ENCODE measurements around the gene RNU6-1. TPM values are rescaled to one million over a fixed set of nuclear protein-coding genes. Genes with fewer than 3 reads are reported as not detected.

Gene RNU6-1
- total RNA-seq, 1 experiment from 2014 or later: not detected

- H3K27me3 Mint-ChIP-seq (ENCODE audit: insufficient read depth, unreplicated experiment): no peaks in the 10 kb centered on the region
- no peak for TF ChIP-seq CTCF (IDR thresholded peaks at IDR 0.05; ENCODE audit: unreplicated experiment)
- ChIA-PET CTCF (no interaction called here), POLR2A (no interaction called here)
- no peak for DNase-seq (ENCODE audit: unreplicated experiment)
- BruUV-seq (replicated peaks): no TSS peak
- no peak overlapping the region for H3K4me3 Mint-ChIP-seq (ENCODE audit: unreplicated experiment)
- peaks cover 8% of the 10 kb centered on the region for H3K36me3 Mint-ChIP-seq (ENCODE audit: insufficient read depth, unreplicated experiment)
- H3K27ac Mint-ChIP-seq (ENCODE audit: low read depth, unreplicated experiment): no peak overlapping the region
- no peaks in the 10 kb centered on the region for H3K4me1 Mint-ChIP-seq (ENCODE audit: insufficient read depth, unreplicated experiment)
- H3K9me3 Mint-ChIP-seq (ENCODE audit: unreplicated experiment): no peaks in the 10 kb centered on the region
- intact Hi-C loops (cut with micrococcal nuclease): no loop called here
These were observed 35.6 kb downstream of the RNU6-1 start for GRCh38 chr15:67803996-67804843.

GRCh38 chr15:67803299-67803698 is 36.5 kb downstream of the RNU6-1 start:
- ChIA-PET POLR2A (no interaction called here), CTCF (no interaction called here)
- Mint-ChIP-seq H3K4me1 (ENCODE audit: insufficient read depth, unreplicated experiment) (no peaks in the 10 kb centered on the region), H3K36me3 (ENCODE audit: insufficient read depth, unreplicated experiment) (peaks cover 8% of the 10 kb centered on the region), H3K4me3 (ENCODE audit: unreplicated experiment) (no peak overlapping the region), H3K27ac (ENCODE audit: low read depth, unreplicated experiment) (no peak overlapping the region), H3K9me3 (ENCODE audit: unreplicated experiment) (no peaks in the 10 kb centered on the region), H3K27me3 (ENCODE audit: insufficient read depth, unreplicated experiment) (no peaks in the 10 kb centered on the region)
- intact Hi-C loops (cut with micrococcal nuclease): no loop called here
- BruUV-seq (replicated peaks): no TSS peak
- no peak for DNase-seq (ENCODE audit: unreplicated experiment)
- TF ChIP-seq CTCF (IDR thresholded peaks at IDR 0.05; ENCODE audit: unreplicated experiment): no peak

DNA sequence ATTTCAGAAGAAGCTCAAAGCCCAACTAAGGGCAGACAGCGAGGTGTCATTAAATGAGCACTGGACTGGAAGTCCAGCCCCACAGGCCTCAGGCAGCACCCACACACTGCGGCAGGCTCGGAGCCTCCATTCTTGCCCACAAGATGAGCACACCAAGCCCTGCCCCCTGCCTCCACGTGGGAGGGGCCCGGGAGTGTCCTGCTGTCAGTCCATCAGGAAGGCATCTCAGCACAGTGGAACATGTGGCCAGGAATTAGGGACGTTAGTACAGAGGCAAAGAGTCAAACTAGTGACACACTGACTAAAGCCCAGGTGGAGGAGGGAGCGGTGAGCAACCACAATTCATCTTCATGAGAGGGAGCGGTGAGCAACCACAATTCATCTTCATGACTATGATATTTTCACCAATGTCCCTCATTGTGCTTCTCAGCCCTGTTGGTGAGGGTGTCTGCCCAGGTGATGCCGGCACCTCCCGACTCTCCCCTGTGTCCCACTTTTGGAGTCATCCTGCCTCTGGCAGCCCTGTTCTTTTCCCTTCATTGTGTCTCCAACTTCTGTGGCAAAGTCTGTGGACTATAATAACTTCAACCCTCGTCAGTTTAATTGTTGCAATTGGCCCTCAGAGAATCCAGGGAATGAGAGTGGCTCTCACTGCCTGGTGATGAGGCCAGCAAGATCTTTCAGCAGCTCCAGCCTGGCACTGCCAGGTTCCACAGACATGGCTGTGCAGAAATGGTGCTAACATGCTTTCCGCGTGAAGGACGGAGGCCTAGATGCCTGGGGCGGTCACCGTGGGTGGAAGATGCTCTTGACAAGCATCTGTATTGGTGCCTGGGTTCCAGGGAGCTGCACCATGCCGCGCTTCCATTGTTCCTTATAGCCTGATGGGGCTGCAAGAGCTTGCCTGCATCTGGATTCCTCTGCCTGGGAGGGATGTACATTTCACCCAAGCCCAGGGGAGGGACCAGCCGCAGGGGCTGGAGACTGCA is 37.6 kb downstream of the RNU6-1 start:
- no peaks in the 10 kb centered on the region for H3K4me1 Mint-ChIP-seq (ENCODE audit: insufficient read depth, unreplicated experiment)
- H3K27ac Mint-ChIP-seq (ENCODE audit: low read depth, unreplicated experiment): no peak overlapping the region
- intact Hi-C loops (cut with micrococcal nuclease): no loop called here
- peaks cover 8% of the 10 kb centered on the region for H3K36me3 Mint-ChIP-seq (ENCODE audit: insufficient read depth, unreplicated experiment)
- no TSS peak for BruUV-seq (replicated peaks)
- H3K9me3 Mint-ChIP-seq (ENCODE audit: unreplicated experiment): no peaks in the 10 kb centered on the region
- POLR2A ChIA-PET: no interaction called here
- CTCF ChIA-PET: no interaction called here
- no peak for DNase-seq (ENCODE audit: unreplicated experiment)
- no peak overlapping the region for H3K4me3 Mint-ChIP-seq (ENCODE audit: unreplicated experiment)
- H3K27me3 Mint-ChIP-seq (ENCODE audit: insufficient read depth, unreplicated experiment): no peaks in the 10 kb centered on the region
- TF ChIP-seq CTCF (IDR thresholded peaks at IDR 0.05; ENCODE audit: unreplicated experiment): no peak

GRCh38 chr15:67801142-67801541 is 38.7 kb downstream of the RNU6-1 start:
- Mint-ChIP-seq H3K36me3 (ENCODE audit: insufficient read depth, unreplicated experiment) (peaks cover 8% of the 10 kb centered on the region), H3K27ac (ENCODE audit: low read depth, unreplicated experiment) (no peak overlapping the region), H3K27me3 (ENCODE audit: insufficient read depth, unreplicated experiment) (no peaks in the 10 kb centered on the region), H3K4me1 (ENCODE audit: insufficient read depth, unreplicated experiment) (no peaks in the 10 kb centered on the region), H3K9me3 (ENCODE audit: unreplicated experiment) (peaks cover 1% of the 10 kb centered on the region), H3K4me3 (ENCODE audit: unreplicated experiment) (no peak overlapping the region)
- BruUV-seq (replicated peaks): no TSS peak
- TF ChIP-seq CTCF (IDR thresholded peaks at IDR 0.05; ENCODE audit: unreplicated experiment): no peak
- ChIA-PET POLR2A (no interaction called here), CTCF (no interaction called here)
- intact Hi-C loops (cut with micrococcal nuclease): no loop called here
- DNase-seq (ENCODE audit: unreplicated experiment): no peak
